Kidney epithelial cell (primary cell): Measurements from ENCODE around the gene CAVIN2. TPM values are rescaled to one million over a fixed set of nuclear protein-coding genes. Genes with fewer than 3 reads are reported as not detected.

Experiments
- DNase-seq: peaks from one replicate; pipeline ENCODE4 v3.0.0-alpha.2; 2010; ENCODE audit warnings: low read depth
- H3K27me3 ChIP-seq: 2 replicates; pipeline ENCODE4 v1.6.0; 2011; ENCODE audit warnings: low read length; ENCODE audit not compliant: control insufficient read depth, insufficient read depth
- H3K36me3 ChIP-seq: 2 replicates; pipeline ENCODE4 v1.5.1; 2011; ENCODE audit warnings: low read length; ENCODE audit not compliant: control insufficient read depth, insufficient read depth
- H3K4me3 ChIP-seq: 2 replicates; pipeline ENCODE4 v1.5.1; 2011; ENCODE audit warnings: low read depth, mild to moderate bottlenecking, control low read depth, low read length
- CTCF ChIP-seq: IDR thresholded peaks from 2 replicates; pipeline ENCODE4 v1.5.1; 2011; ENCODE audit warnings: mild to moderate bottlenecking, moderate library complexity, low read length, control low read depth, inconsistent platforms; ENCODE audit not compliant: insufficient read depth, poor library complexity, severe bottlenecking
- total RNA-seq: library from RNA; depleted of rRNA; stranded (reverse); fragments of >200 nt; gene quantifications from 2 replicates; pipeline ENCODE4 v1.2.3, GENCODE V29; 2015

Gene CAVIN2
- total RNA-seq, 1 donor from 2014 or later, result 0.21 TPM

DNA sequence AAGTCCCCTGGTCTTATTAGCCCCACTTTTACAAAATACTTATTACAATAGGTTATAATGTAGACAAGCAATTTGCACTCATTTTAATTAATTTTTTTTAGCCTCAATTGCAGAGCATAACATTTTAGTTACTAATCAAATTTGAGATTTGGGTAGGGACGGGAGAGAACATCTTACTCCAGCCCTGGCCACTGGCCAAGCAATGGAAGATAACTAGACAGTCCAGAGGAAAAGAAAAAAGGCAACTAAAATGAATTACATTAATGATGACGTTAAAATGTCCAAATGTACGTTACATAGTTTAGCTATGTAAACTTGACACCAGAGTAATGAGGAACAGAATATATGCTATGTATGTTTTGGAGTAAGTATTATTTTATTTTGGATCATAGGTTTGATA lies 11.0 kb upstream of the CAVIN2 start:
- H3K36me3 ChIP-seq, result no peaks in the 10 kb centered on the region
- TF ChIP-seq CTCF, result no peak
- no peak overlapping the region for H3K4me3 ChIP-seq
- no peaks in the 10 kb centered on the region for H3K27me3 ChIP-seq
- DNase-seq, result no peak

GRCh38 chr2:191857259-191857805 lies 10.4 kb upstream of the CAVIN2 start:
- Histone ChIP-seq H3K36me3 (no peaks in the 10 kb centered on the region), H3K27me3 (no peaks in the 10 kb centered on the region), H3K4me3 (no peak overlapping the region)
- no peak for TF ChIP-seq CTCF
- DNase-seq, result no peak

GRCh38 chr2:191856111-191856876 lies 9.4 kb upstream of the CAVIN2 start:
- Histone ChIP-seq H3K36me3 (no peaks in the 10 kb centered on the region), H3K27me3 (no peaks in the 10 kb centered on the region), H3K4me3 (no peak overlapping the region)
- DNase-seq, result no peak
- no peak for TF ChIP-seq CTCF

DNA sequence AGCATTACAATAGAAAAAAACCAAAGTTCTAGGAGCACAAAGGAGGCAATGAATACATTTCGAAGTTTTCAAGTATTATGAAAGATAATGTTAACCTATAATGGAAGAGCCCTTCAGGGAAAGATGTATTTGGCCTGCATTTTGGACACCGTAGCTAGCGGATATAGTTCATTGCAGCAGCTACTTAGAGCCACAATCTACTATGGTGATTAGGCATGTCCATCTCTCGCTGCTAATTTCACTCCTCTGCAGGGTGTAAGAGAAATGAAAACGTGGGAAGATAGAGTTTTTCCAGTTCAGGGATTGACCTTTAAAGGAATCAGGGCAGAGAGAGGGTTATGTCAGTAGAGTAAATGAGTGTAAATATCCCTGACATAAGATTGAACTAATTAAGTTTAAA lies 8.5 kb upstream of the CAVIN2 start:
- Histone ChIP-seq H3K27me3 (no peaks in the 10 kb centered on the region), H3K36me3 (no peaks in the 10 kb centered on the region), H3K4me3 (no peak overlapping the region)
- no peak for DNase-seq
- no peak for TF ChIP-seq CTCF

GRCh38 chr2:191854382-191855372 lies 7.8 kb upstream of the CAVIN2 start:
- no peak for DNase-seq
- Histone ChIP-seq H3K36me3 (no peaks in the 10 kb centered on the region), H3K4me3 (no peak overlapping the region), H3K27me3 (no peaks in the 10 kb centered on the region)
- TF ChIP-seq CTCF, result no peak
